Right atrium auricular region (tissue), 2 donors: Measurements from ENCODE around the gene TRMT10B. TPM values are rescaled to one million over a fixed set of nuclear protein-coding genes. Genes with fewer than 3 reads are reported as not detected.
"Not testable (repeated sequence)": the region's sequence is repeated elsewhere in the genome, so short reads cannot be mapped to it uniquely, and the experiment has no call there.

ENCODE experiments used
- DNase-seq: peaks from one replicate; pipeline ENCODE4 v3.0.0-alpha.2; 2019; ENCODE audit warnings: low spot score
- H3K27ac ChIP-seq, 2 donors: fragments of 200-600 bp; sonication (generic); 1 replicate in 1 of 2; 2 replicates in 1 of 2; pipeline ENCODE4 v1.5.1; 2016 to 2019
- H3K27me3 ChIP-seq, 2 donors: fragments of 200-600 bp; sonication (generic); one replicate each; pipeline versions ENCODE4 v1.5.1 to v1.6.0; 2017 to 2019
- H3K36me3 ChIP-seq: fragments of 200-600 bp; sonication (generic); one replicate; pipeline ENCODE4 v1.5.1; 2016
- H3K4me1 ChIP-seq, 2 donors: fragments of 200-600 bp; sonication (generic); one replicate each; pipeline versions ENCODE4 v1.5.1 to v1.6.0; 2017 to 2019
- H3K4me3 ChIP-seq, 2 donors: fragments of 200-600 bp; sonication (generic); 1 replicate in 1 of 2; 2 replicates in 1 of 2; pipeline ENCODE4 v1.5.1; 2017 to 2019; ENCODE audit warnings: mild to moderate bottlenecking in 1 of 2, moderate library complexity in 1 of 2
- H3K9me3 ChIP-seq, 2 donors: fragments of 200-600 bp; sonication (generic); one replicate each; pipeline ENCODE4 v1.5.1; 2019
- CTCF ChIP-seq, 2 donors: fragments of 200-600 bp; sonication (generic); IDR thresholded peaks; one replicate each; pipeline ENCODE4 v1.5.1; 2019; ENCODE audit warnings: antibody characterized with exemption in 2 of 2
- total RNA-seq, 2 donors: library from RNA; depleted of rRNA; stranded (reverse); fragments of >200 nt; gene quantifications; one replicate each; pipeline ENCODE4 v1.1.0, GENCODE V29; 2016

Gene TRMT10B
- total RNA-seq, 2 donors from 2014 or later: 2.5 to 3.9 TPM

GRCh38 chr9:37751186-37751585 is 2.4 kb upstream of the TRMT10B start:
- Histone ChIP-seq H3K36me3 (no peaks in the 10 kb centered on the region), H3K27ac (no peak overlapping the region), H3K9me3 (no peaks in the 10 kb centered on the region), H3K27me3 (no peaks in the 10 kb centered on the region), H3K4me3 (no peak overlapping the region), H3K4me1 (peaks cover 0 to 14% of the 10 kb centered on the region in 2 donors)
- no peak for DNase-seq
- TF ChIP-seq CTCF (IDR thresholded peaks at IDR 0.05): no peak

- DNase-seq, H3K4me3 ChIP-seq, H3K27ac ChIP-seq, H3K27me3 ChIP-seq, H3K36me3 ChIP-seq, H3K9me3 ChIP-seq: not testable (repeated sequence)
- peaks cover 0 to 14% of the 10 kb centered on the region in 2 donors for H3K4me1 ChIP-seq
Measured at GRCh38 chr9:37751704-37752103, 1.9 kb upstream of the TRMT10B start.

GRCh38 chr9:37752112-37752511 is 1.5 kb upstream of the TRMT10B start:
- H3K36me3 ChIP-seq, DNase-seq, H3K27ac ChIP-seq, H3K9me3 ChIP-seq, H3K27me3 ChIP-seq, H3K4me3 ChIP-seq: not testable (repeated sequence)
- H3K4me1 ChIP-seq: peaks cover 0 to 14% of the 10 kb centered on the region in 2 donors

- Histone ChIP-seq H3K27ac (peak overlapping the region; percentile 76 to 90), H3K36me3 (no peaks in the 10 kb centered on the region), H3K4me1 (peaks cover 0 to 14% of the 10 kb centered on the region in 2 donors), H3K9me3 (no peaks in the 10 kb centered on the region), H3K27me3 (no peaks in the 10 kb centered on the region), H3K4me3 (peak overlapping the region; percentile 77 to 86)
- no peak for DNase-seq
- no peak for TF ChIP-seq CTCF (IDR thresholded peaks at IDR 0.05)
Measured at GRCh38 chr9:37752642-37753488, 740 bp upstream of the TRMT10B start.

- Histone ChIP-seq H3K4me1 (peaks cover 0 to 10% of the 10 kb centered on the region in 2 donors), H3K36me3 (peaks cover 5% of the 10 kb centered on the region)
- no peak for TF ChIP-seq CTCF (IDR thresholded peaks at IDR 0.05)
Measured at GRCh38 chr9:37758747-37759146, 5.1 kb downstream of the TRMT10B start.

GRCh38 chr9:37760416-37761161 is 7.0 kb downstream of the TRMT10B start:
- no peak for TF ChIP-seq CTCF (IDR thresholded peaks at IDR 0.05)
- H3K4me3 ChIP-seq: no peak overlapping the region
- no peaks in the 10 kb centered on the region for H3K27me3 ChIP-seq
- no peak overlapping the region for H3K27ac ChIP-seq
- H3K9me3 ChIP-seq: no peaks in the 10 kb centered on the region
- H3K4me1 ChIP-seq: no peaks in the 10 kb centered on the region
- DNase-seq: no peak
- peaks cover 5% of the 10 kb centered on the region for H3K36me3 ChIP-seq

More at GRCh38 chr9:37758747-37759146, 5.1 kb downstream of the TRMT10B start:
- no peak for DNase-seq
- Histone ChIP-seq H3K27me3 (no peaks in the 10 kb centered on the region), H3K9me3 (no peaks in the 10 kb centered on the region), H3K4me3 (no peak overlapping the region), H3K27ac (no peak overlapping the region)
